Uterus (tissue), 4 donors: Measurements from ENCODE around the gene PAX2. TPM values are rescaled to one million over a fixed set of nuclear protein-coding genes. Genes with fewer than 3 reads are reported as not detected.

Experiments
- DNase-seq, 2 donors: peaks; one replicate each; pipeline ENCODE4 v3.0.0-alpha.2; 2019 to 2020
- H3K27ac ChIP-seq, 2 donors: fragments of 200-600 bp; sonication (generic); 1 replicate in 1 of 2; 2 replicates in 1 of 2; pipeline ENCODE4 v1.5.1; 2016 to 2018
- H3K27me3 ChIP-seq, 2 donors: fragments of 200-600 bp; sonication (generic); one replicate each; pipeline ENCODE4 v1.5.1; 2018 to 2019; ENCODE audit warnings: control low read depth in 1 of 2
- H3K36me3 ChIP-seq, 2 donors: fragments of 200-600 bp; sonication (generic); one replicate each; pipeline ENCODE4 v1.5.1; 2019; ENCODE audit warnings: control low read depth in 1 of 2
- H3K4me1 ChIP-seq, 2 donors: fragments of 200-600 bp; sonication (generic); one replicate each; pipeline ENCODE4 v1.5.1; 2018 to 2019; ENCODE audit warnings: control low read depth in 1 of 2
- H3K4me3 ChIP-seq, 2 donors: fragments of 200-600 bp; sonication (generic); 1 replicate in 1 of 2; 2 replicates in 1 of 2; pipeline ENCODE4 v1.5.1; 2018 to 2019; ENCODE audit warnings: mild to moderate bottlenecking in 1 of 2
- H3K9me3 ChIP-seq, 2 donors: fragments of 200-600 bp; sonication (generic); one replicate each; pipeline ENCODE4 v1.5.1; 2019; ENCODE audit warnings: control low read depth in 1 of 2
- POLR2A ChIP-seq, 2 donors: fragments of 450-650 bp; IDR thresholded peaks; one replicate each; pipeline ENCODE4 v1.6.1; 2016; ENCODE audit warnings: antibody characterized with exemption in 2 of 2, mild to moderate bottlenecking in 1 of 2, moderate library complexity in 1 of 2
- intact Hi-C: fragments of 100-400 bp; cut with DNase I; formaldehyde crosslinking; loops from one replicate; pipeline ENCODE4 v1.15.1; 2023; ENCODE audit warnings: low total_unique reads
- total RNA-seq, 4 donors: library from RNA; depleted of rRNA in 3 of 4; stranded (reverse); fragments of >200 nt in 3 of 4; gene quantifications; one replicate each; pipeline versions ENCODE4 v1.1.0 to v1.2.4, GENCODE V29; 2014 to 2023
- TF ChIP-seq, protein P1 (sequence below), 4 experiments: fragments of 200-600 bp in 2 of 4; fragments of 450-650 bp in 2 of 4; sonication (generic) in 2 of 4; IDR thresholded peaks; one replicate each; pipeline ENCODE4 v1.5.1; 2016 to 2019; ENCODE audit warnings: antibody characterized with exemption in 4 of 4, mild to moderate bottlenecking in 2 of 4, moderate library complexity in 1 of 4
- donor health status: DM: yes; HTN: yes; CAD: no.

PAX2 gene
- total RNA-seq, 4 donors from 2014 or later = 0.64 to 39.7 (median 21.3) TPM; not detected in 1

GRCh38 chr10:100799881-100800280 is 54.5 kb downstream of the PAX2 start:
- H3K27me3 ChIP-seq = peaks cover 0 to 7% of the 10 kb centered on the region in 2 donors
- no peak overlapping the region for H3K4me3 ChIP-seq
- intact Hi-C loops = no loop called here
- no peaks in the 10 kb centered on the region for H3K9me3 ChIP-seq
- H3K36me3 ChIP-seq = no peaks in the 10 kb centered on the region
- no peak overlapping the region for H3K27ac ChIP-seq
- TF ChIP-seq, protein P1, sequence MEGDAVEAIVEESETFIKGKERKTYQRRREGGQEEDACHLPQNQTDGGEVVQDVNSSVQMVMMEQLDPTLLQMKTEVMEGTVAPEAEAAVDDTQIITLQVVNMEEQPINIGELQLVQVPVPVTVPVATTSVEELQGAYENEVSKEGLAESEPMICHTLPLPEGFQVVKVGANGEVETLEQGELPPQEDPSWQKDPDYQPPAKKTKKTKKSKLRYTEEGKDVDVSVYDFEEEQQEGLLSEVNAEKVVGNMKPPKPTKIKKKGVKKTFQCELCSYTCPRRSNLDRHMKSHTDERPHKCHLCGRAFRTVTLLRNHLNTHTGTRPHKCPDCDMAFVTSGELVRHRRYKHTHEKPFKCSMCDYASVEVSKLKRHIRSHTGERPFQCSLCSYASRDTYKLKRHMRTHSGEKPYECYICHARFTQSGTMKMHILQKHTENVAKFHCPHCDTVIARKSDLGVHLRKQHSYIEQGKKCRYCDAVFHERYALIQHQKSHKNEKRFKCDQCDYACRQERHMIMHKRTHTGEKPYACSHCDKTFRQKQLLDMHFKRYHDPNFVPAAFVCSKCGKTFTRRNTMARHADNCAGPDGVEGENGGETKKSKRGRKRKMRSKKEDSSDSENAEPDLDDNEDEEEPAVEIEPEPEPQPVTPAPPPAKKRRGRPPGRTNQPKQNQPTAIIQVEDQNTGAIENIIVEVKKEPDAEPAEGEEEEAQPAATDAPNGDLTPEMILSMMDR (IDR thresholded peaks at IDR 0.05) = no peak
- no peak for TF ChIP-seq POLR2A (IDR thresholded peaks at IDR 0.05)
- no peaks in the 10 kb centered on the region for H3K4me1 ChIP-seq
- no peak for DNase-seq

GRCh38 chr10:100800931-100801330 is 55.5 kb downstream of the PAX2 start:
- intact Hi-C loops = no loop called here
- Histone ChIP-seq H3K4me1 (no peaks in the 10 kb centered on the region), H3K27me3 (peaks cover 0 to 7% of the 10 kb centered on the region in 2 donors), H3K27ac (no peak overlapping the region), H3K9me3 (no peaks in the 10 kb centered on the region), H3K36me3 (no peaks in the 10 kb centered on the region), H3K4me3 (no peak overlapping the region)
- no peak for TF ChIP-seq POLR2A (IDR thresholded peaks at IDR 0.05)
- TF ChIP-seq, protein P1 (IDR thresholded peaks at IDR 0.05) = no peak
- DNase-seq = no peak

- TF ChIP-seq, protein P1 (IDR thresholded peaks at IDR 0.05) = no peak
- TF ChIP-seq POLR2A (IDR thresholded peaks at IDR 0.05) = no peak
- no peak for DNase-seq
- H3K27me3 ChIP-seq = peaks cover 0 to 7% of the 10 kb centered on the region in 2 donors
These were observed 56.8 kb downstream of the PAX2 start for GRCh38 chr10:100802196-100802595.

GRCh38 chr10:100802607-100803006 is 57.2 kb downstream of the PAX2 start:
- H3K9me3 ChIP-seq = no peaks in the 10 kb centered on the region
- intact Hi-C loops = no loop called here
- no peak overlapping the region for H3K4me3 ChIP-seq
- H3K36me3 ChIP-seq = no peaks in the 10 kb centered on the region
- H3K27ac ChIP-seq = no peak overlapping the region
- no peak for DNase-seq
- peaks cover 0 to 7% of the 10 kb centered on the region in 2 donors for H3K27me3 ChIP-seq
- TF ChIP-seq, protein P1 (IDR thresholded peaks at IDR 0.05) = no peak
- no peak for TF ChIP-seq POLR2A (IDR thresholded peaks at IDR 0.05)
- H3K4me1 ChIP-seq = no peaks in the 10 kb centered on the region

More at GRCh38 chr10:100802196-100802595, 56.8 kb downstream of the PAX2 start:
- intact Hi-C loops = no loop called here
- Histone ChIP-seq H3K9me3 (no peaks in the 10 kb centered on the region), H3K4me3 (no peak overlapping the region), H3K36me3 (no peaks in the 10 kb centered on the region), H3K4me1 (no peaks in the 10 kb centered on the region), H3K27ac (no peak overlapping the region)

GRCh38 chr10:100803492-100803891 is 58.1 kb downstream of the PAX2 start:
- H3K36me3 ChIP-seq = no peaks in the 10 kb centered on the region
- H3K27me3 ChIP-seq = peaks cover 0 to 7% of the 10 kb centered on the region in 2 donors
- TF ChIP-seq, protein P1 (IDR thresholded peaks at IDR 0.05) = no peak
- no peak for TF ChIP-seq POLR2A (IDR thresholded peaks at IDR 0.05)
- H3K4me1 ChIP-seq = no peaks in the 10 kb centered on the region
- no peak overlapping the region for H3K27ac ChIP-seq
- H3K4me3 ChIP-seq = no peak overlapping the region
- intact Hi-C loops = no loop called here
- no peak for DNase-seq
- no peaks in the 10 kb centered on the region for H3K9me3 ChIP-seq
